Bronchial epithelial cell (primary cell): ENCODE results near the gene NPAS3. TPM values are rescaled to one million over a fixed set of nuclear protein-coding genes. Genes with fewer than 3 reads are reported as not detected.

Experiments
- DNase-seq: peaks from one replicate; pipeline ENCODE4 v3.0.0-alpha.2; 2010; ENCODE audit warnings: low read depth
- FAIRE-seq: peaks from 2 replicates; lab custom pipeline; 2011; peaks lifted over from hg19 to GRCh38; lab: Jason Lieb, UNC
- H3K27me3 ChIP-seq: 2 replicates; pipeline ENCODE4 v1.5.1; 2011; ENCODE audit warnings: low read length; ENCODE audit not compliant: control insufficient read depth, insufficient read depth
- H3K36me3 ChIP-seq: 2 replicates; pipeline ENCODE4 v1.5.1; 2011; ENCODE audit warnings: low read length; ENCODE audit not compliant: control insufficient read depth, insufficient read depth
- H3K4me3 ChIP-seq: 2 replicates; pipeline ENCODE4 v1.5.1; 2011; ENCODE audit warnings: mild to moderate bottlenecking, low read depth, low read length, control low read depth
- total RNA-seq: library from RNA; depleted of rRNA; stranded (reverse); fragments of >200 nt; gene quantifications from 2 replicates; pipeline ENCODE4 v1.2.1, GENCODE V29; 2014
- TF ChIP-seq, protein P1 (sequence below): IDR thresholded peaks from 2 replicates; pipeline ENCODE4 v1.5.1; 2011; ENCODE audit warnings: mild to moderate bottlenecking, moderate library complexity, low read length, control low read depth, inconsistent platforms; ENCODE audit not compliant: insufficient read depth, severe bottlenecking

The NPAS3 gene
- total RNA-seq, 1 donor from 2014 or later, result not detected

DNA sequence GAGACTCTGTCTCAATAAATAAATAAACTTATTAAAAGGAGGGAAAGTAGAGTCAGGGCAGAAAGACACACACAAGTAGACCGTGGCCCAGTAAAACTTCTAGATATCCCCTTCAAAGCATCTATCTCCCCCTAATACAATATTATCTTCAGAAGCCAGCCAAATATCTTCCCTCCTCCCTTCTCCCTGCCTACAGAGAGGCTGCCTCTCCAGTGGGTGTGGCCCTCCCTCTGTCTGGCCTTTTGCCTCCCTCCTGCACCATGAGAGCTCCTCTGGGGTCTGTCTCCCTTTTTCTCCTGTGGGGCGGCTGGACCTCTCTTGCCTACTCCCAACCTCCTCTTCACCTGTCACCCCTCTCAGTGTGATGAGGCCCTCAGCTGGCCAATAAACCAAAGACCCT is 873.0 kb downstream of the NPAS3 start:
- TF ChIP-seq, protein P1, sequence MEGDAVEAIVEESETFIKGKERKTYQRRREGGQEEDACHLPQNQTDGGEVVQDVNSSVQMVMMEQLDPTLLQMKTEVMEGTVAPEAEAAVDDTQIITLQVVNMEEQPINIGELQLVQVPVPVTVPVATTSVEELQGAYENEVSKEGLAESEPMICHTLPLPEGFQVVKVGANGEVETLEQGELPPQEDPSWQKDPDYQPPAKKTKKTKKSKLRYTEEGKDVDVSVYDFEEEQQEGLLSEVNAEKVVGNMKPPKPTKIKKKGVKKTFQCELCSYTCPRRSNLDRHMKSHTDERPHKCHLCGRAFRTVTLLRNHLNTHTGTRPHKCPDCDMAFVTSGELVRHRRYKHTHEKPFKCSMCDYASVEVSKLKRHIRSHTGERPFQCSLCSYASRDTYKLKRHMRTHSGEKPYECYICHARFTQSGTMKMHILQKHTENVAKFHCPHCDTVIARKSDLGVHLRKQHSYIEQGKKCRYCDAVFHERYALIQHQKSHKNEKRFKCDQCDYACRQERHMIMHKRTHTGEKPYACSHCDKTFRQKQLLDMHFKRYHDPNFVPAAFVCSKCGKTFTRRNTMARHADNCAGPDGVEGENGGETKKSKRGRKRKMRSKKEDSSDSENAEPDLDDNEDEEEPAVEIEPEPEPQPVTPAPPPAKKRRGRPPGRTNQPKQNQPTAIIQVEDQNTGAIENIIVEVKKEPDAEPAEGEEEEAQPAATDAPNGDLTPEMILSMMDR, result no peak
- no peak for DNase-seq
- no peak overlapping the region for H3K4me3 ChIP-seq
- peaks cover 2% of the 10 kb centered on the region for H3K27me3 ChIP-seq
- H3K36me3 ChIP-seq, result no peaks in the 10 kb centered on the region
- no peak for FAIRE-seq

DNA sequence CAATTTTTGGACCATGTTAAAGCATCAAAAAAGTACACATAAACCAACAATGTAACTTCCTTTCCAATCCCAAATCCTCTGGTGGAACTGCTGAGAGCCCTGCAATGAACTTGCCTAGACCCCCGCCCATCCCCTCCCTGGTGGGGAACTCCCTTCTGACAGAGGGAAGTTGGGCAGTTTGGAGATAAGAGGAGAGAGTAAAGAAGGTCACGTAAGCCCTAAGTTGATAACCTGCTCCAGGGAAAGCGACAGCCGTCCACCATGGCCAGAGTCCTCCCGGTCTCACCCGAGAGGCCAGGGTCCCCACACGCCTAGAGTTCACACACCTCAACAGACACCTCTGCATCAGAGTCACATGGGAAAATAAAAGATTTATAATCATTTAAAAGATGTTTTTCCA is 873.5 kb downstream of the NPAS3 start:
- DNase-seq (no peak), FAIRE-seq (no peak)
- no peaks in the 10 kb centered on the region for H3K36me3 ChIP-seq
- TF ChIP-seq, protein P1, result no peak
- no peak overlapping the region for H3K4me3 ChIP-seq
- H3K27me3 ChIP-seq, result peaks cover 2% of the 10 kb centered on the region

DNA sequence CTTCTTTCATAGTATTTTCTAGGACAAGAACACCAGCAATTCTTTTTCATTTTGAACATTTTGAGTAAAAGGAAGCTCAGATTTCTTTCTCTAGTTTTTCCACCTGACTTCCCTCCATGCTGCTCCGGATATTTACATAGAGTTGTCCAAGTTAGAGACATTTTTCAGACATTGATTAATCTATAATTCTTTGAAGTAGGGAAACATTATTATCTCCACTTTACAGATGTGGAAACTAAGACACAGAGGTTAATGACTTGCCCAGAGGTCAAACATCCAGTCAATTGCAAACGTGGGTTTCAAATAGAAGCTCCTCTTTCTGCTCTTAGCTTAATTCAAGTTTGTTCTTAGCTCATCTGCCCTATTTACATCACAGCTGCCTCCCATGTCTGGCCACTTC is 873.9 kb downstream of the NPAS3 start:
- H3K27me3 ChIP-seq, result peaks cover 2% of the 10 kb centered on the region
- TF ChIP-seq, protein P1, result no peak
- no peaks in the 10 kb centered on the region for H3K36me3 ChIP-seq
- FAIRE-seq (no peak), DNase-seq (no peak)
- no peak overlapping the region for H3K4me3 ChIP-seq

DNA sequence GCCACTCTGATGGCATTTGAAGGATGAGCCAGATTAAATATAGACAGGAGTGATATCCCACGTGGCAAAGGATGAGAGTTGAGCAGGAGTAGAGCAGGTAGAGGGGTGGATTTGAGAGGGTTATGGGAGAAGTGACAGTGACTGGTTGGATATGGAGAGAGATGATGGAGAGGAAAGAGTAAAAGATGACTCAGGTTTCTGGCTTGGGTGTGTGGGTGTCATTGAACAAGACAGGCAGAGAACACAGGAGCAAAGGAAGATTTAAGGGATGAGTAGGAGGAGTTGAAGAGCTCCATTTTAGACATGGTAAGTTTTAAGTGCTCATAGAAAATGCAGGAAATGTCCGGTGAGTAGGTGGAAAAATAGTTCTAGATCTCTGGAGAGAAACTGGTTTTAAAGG is 875.3 kb downstream of the NPAS3 start:
- H3K27me3 ChIP-seq, result no peaks in the 10 kb centered on the region
- H3K36me3 ChIP-seq, result no peaks in the 10 kb centered on the region
- no peak overlapping the region for H3K4me3 ChIP-seq
- no peak for DNase-seq
- no peak for FAIRE-seq
- TF ChIP-seq, protein P1, result no peak

DNA sequence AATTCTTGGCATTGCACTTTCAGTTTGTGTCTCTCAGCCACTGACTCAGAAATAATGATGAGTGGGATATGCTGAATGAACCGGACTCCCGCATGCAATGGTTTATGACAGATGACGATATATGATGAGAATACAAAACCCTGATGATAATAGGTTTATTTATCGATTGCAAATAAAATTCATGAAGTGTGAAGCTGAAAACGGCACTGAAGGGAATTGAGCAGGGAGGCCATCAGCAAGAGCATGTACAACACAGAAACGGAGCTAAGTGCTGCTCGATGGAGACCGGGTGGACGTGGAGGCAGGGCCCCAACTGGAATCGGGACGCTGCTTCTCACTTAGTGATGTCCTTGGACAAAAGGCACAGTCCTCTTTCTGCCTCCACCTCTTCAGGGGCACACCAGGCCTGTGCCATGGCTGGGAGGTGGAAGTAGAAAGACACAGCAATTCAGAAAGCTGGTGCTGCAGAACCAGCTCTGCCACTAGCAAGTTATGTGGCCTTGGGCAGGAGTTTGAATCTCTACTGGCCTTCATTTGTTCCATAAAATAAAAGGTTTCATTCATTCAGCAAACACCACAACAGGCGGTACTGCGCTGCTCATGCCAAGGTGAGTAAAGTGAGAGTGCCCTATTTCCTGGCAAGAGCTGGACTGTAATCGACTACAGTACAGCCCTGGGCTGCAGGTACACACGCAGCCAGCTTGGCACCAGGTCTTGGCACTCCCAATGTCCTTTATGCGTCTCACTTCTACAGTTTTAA is 895.2 kb downstream of the NPAS3 start:
- H3K27me3 ChIP-seq, result no peaks in the 10 kb centered on the region
- FAIRE-seq, result no peak
- TF ChIP-seq, protein P1, result no peak
- H3K36me3 ChIP-seq, result no peaks in the 10 kb centered on the region
- DNase-seq, result no peak
- no peak overlapping the region for H3K4me3 ChIP-seq
